Lung (tissue), 12 donors: ENCODE measurements around the gene FMR1. TPM values are rescaled to one million over a fixed set of nuclear protein-coding genes. Genes with fewer than 3 reads are reported as not detected.

ENCODE experiments used
- ATAC-seq: fragments of 200-7000 bp; cut with Tn5 transposase; one replicate; pipeline ENCODE4 v1.9.1; 2020; ENCODE audit warnings: moderate number of reproducible peaks; ENCODE audit not compliant: insufficient read depth, low FRiP score
- DNase-seq, 3 donors: peaks; one replicate each; pipeline ENCODE4 v3.0.0-alpha.2; 2013 to 2017
- H3K27ac ChIP-seq, 2 donors: one replicate each; pipeline ENCODE4 v1.5.1; 2013; ENCODE audit warnings: mild to moderate bottlenecking in 2 of 2, moderate library complexity in 2 of 2, control low read depth in 1 of 2, inconsistent platforms in 1 of 2, low read depth in 1 of 2, low read length in 1 of 2
- H3K27me3 ChIP-seq, 3 donors: one replicate each; pipeline ENCODE4 v1.5.1; 2013; ENCODE audit warnings: low read length in 2 of 3; ENCODE audit not compliant: control insufficient read depth in 3 of 3, insufficient read depth in 3 of 3
- H3K36me3 ChIP-seq, 4 donors: one replicate each; pipeline ENCODE4 v1.5.1; 2013; ENCODE audit warnings: low read length in 4 of 4, mild to moderate bottlenecking in 1 of 4, moderate library complexity in 1 of 4; ENCODE audit not compliant: control insufficient read depth in 4 of 4, insufficient read depth in 4 of 4
- H3K4me1 ChIP-seq, 5 donors: one replicate each; pipeline ENCODE4 v1.5.1; 2013; ENCODE audit warnings: low read length in 5 of 5, mild to moderate bottlenecking in 2 of 5, moderate library complexity in 1 of 5; ENCODE audit not compliant: control insufficient read depth in 5 of 5, insufficient read depth in 5 of 5
- H3K4me3 ChIP-seq: one replicate; pipeline ENCODE4 v1.5.1; 2013; ENCODE audit warnings: mild to moderate bottlenecking, control low read depth, moderate library complexity
- H3K9ac ChIP-seq, 2 donors: one replicate each; pipeline ENCODE4 v1.5.1; 2013; ENCODE audit warnings: low read length in 2 of 2, control low read depth in 1 of 2; ENCODE audit not compliant: insufficient read depth in 1 of 2
- H3K9me3 ChIP-seq, 4 donors: one replicate each; pipeline ENCODE4 v1.5.1; 2013; ENCODE audit warnings: low read length in 3 of 4, mild to moderate bottlenecking in 1 of 4, moderate library complexity in 1 of 4; ENCODE audit not compliant: control insufficient read depth in 4 of 4, insufficient read depth in 3 of 4
- WGBS, 2 donors: extraction: QIAGEN DNeasy Blood & Tissue Kit; methylation state at CpG; one replicate each; pipeline ENCODE4 v1.1.7; 2013; 5-methylcytosine and 5-hydroxymethylcytosine counted together
- polyA plus RNA-seq, 2 donors: library from polyadenylated mRNA; stranded (reverse); fragments of 200-250 nt; gene quantifications; one replicate each; pipeline ENCODE4 v1.2.1, GENCODE V29; 2013
- total RNA-seq, 2 donors: library from RNA; depleted of rRNA in 1 of 2; stranded (reverse); fragments of >200 nt in 1 of 2; gene quantifications; one replicate each; pipeline ENCODE4 v1.2.1, GENCODE V29; 2014 to 2021
- TF ChIP-seq, protein P1 (sequence below): IDR thresholded peaks from 2 replicates; pipeline ENCODE4 v1.5.1; 2012; ENCODE audit warnings: mild to moderate bottlenecking; ENCODE audit errors: control extremely low read depth, extremely low read depth
- donor health status: control.
- donor health status: control.
- donor health status: Bipolar disorder and iron deficiency.
- donor health status: healthy.
- donor health status: DM: yes; HTN: yes; CAD: no.

The FMR1 gene
- total and polyA plus RNA-seq, 4 donors, result 18.4 to 105 (median 30.7) TPM

DNA sequence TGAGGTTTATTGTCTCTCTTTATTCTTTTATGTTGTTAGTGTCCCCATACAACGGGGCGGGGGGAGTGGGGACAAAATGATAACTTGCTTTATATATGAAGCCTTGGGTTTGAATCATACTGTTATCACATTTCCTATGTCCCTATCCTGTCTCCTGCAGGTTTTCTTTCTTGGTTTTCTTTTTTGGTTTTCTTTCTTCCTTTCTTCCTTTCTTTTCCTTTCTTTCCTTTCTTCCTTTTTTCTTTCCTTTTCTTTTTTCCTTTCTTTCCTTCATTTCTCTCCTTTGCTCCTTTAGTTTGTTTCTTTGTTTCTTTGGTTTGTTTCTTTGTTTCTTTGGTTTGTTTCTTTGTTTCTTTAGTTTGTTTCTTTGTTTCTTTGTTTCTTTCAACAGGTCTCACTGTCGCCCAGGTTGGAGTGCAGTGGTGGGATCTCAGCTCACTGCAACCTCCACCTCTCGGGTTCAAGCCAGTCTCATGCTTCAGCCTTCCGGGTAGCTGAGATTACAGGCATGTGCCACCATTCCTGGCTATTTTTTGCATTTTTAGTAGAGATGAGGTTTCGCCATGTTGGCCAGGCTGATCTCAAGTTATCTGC lies 4.8 kb downstream of the FMR1 start:
- TF ChIP-seq, protein P1, sequence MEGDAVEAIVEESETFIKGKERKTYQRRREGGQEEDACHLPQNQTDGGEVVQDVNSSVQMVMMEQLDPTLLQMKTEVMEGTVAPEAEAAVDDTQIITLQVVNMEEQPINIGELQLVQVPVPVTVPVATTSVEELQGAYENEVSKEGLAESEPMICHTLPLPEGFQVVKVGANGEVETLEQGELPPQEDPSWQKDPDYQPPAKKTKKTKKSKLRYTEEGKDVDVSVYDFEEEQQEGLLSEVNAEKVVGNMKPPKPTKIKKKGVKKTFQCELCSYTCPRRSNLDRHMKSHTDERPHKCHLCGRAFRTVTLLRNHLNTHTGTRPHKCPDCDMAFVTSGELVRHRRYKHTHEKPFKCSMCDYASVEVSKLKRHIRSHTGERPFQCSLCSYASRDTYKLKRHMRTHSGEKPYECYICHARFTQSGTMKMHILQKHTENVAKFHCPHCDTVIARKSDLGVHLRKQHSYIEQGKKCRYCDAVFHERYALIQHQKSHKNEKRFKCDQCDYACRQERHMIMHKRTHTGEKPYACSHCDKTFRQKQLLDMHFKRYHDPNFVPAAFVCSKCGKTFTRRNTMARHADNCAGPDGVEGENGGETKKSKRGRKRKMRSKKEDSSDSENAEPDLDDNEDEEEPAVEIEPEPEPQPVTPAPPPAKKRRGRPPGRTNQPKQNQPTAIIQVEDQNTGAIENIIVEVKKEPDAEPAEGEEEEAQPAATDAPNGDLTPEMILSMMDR, result no peak
- ATAC-seq, result no peak
- Histone ChIP-seq H3K9me3 (peaks cover 0 to 2% (median 0%) of the 10 kb centered on the region in 4 donors), H3K27me3 (no peaks in the 10 kb centered on the region), H3K4me3 (no peak overlapping the region), H3K4me1 (peaks cover 0 to 5% (median 3%) of the 10 kb centered on the region in 5 donors), H3K9ac (no peak overlapping the region), H3K27ac (no peak overlapping the region), H3K36me3 (no peaks in the 10 kb centered on the region)
- 76 to 94% methylated on average over 6 of the region's 6 CpGs for WGBS, 2 donors
- DNase-seq, result no peak

DNA sequence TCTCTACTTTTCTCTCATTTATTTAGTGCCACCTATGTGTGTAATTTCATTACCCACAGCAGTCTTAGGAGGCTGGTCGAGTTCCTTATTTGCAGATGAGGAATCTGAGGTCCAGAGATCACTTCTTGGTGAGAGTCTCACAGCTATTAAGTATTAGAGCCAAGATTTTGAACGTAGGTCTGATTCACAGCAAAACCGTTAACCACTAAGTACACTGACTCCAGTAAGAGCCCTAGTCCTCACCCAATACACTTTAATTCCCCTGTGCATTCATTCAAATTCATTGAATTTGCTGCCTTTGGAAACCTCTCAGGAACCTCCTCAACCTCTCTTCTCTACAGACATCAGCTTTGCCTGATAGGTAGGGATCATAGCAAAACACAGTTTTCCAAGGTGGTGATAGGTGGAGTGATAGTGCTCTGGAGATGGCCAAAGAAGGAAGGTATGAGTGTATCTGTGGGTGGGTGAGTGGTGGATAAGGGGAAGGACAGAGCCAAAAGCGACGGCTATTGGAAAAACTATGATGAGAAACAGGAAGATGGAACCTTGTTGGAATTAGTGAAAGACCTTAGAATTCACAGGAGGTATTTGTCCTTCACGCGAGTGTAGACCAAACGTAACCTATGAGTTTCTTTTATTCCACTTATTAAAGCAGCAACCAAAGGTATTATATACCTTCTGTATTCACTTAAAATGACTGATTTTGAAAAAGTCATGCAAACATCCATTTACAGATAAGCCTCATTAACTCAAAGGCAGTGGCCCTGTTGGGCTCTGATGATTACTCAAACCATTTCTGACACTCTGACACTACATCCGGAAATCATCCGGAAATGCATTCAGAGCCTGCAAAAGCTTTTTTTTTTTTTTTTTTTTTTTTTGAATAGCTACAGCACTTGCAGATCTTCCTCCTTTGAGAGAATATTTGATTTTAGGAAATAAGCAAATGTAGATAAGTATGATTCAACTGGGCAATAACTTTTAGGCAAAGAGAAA lies 6.3 kb downstream of the FMR1 start:
- DNase-seq (no peak), ATAC-seq (no peak)
- H3K9ac ChIP-seq, result no peak overlapping the region
- no peak overlapping the region for H3K27ac ChIP-seq
- no peak overlapping the region for H3K4me3 ChIP-seq
- no peaks in the 10 kb centered on the region for H3K36me3 ChIP-seq
- H3K9me3 ChIP-seq, result no peaks in the 10 kb centered on the region
- WGBS, 2 donors, result 43 to 66% methylated on average over 10 of the region's 10 CpGs
- no peaks in the 10 kb centered on the region for H3K27me3 ChIP-seq
- TF ChIP-seq, protein P1, result no peak
- peaks cover 0 to 5% (median 3%) of the 10 kb centered on the region in 5 donors for H3K4me1 ChIP-seq

DNA sequence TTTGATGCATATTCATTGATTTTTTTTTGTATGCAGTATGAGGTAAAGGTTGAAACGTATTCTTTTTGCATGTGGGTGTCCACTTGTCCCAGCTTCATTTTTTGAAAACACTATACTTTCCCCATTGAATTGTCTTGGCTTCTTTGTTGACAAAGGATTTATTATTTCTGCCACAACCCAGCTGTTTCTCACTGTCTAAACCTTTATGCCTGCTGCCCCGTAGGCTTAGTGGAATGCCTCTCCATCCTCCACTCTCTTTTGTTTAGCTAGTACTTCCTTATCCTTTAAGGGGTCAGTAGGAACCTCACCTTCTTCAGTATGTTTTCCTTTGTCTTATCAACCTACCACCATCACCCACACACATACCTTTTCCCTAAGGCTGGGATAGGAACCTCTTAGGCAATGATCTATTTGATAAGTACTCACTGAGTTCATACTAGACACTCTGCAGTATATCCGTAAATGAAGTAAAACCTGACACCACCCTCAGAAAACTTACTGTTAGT lies 8.5 kb downstream of the FMR1 start:
- Histone ChIP-seq H3K9me3 (no peaks in the 10 kb centered on the region), H3K27ac (no peak overlapping the region), H3K4me1 (peaks cover 0 to 5% (median 0%) of the 10 kb centered on the region in 5 donors), H3K9ac (no peak overlapping the region), H3K36me3 (no peaks in the 10 kb centered on the region), H3K27me3 (no peaks in the 10 kb centered on the region), H3K4me3 (no peak overlapping the region)
- ATAC-seq (no peak), DNase-seq (no peak)
- WGBS, 2 donors, result 68 to 84% methylated on average over 3 of the region's 3 CpGs
- TF ChIP-seq, protein P1, result no peak
